A549 (cell line): ENCODE measurements around the gene AJAP1. TPM values are rescaled to one million over a fixed set of nuclear protein-coding genes. Genes with fewer than 3 reads are reported as not detected.

Experiments used
- ATAC-seq, 2 experiments: fragments of 200-7000 bp in 1 of 2; fragments of >200 bp in 1 of 2; cut with Nextera tagmentation in 1 of 2; cut with Tn5 transposase in 1 of 2; 3 replicates each; pipeline versions ENCODE4 v1.8.0 to v1.9.1; 2018 to 2020; ENCODE audit warnings: mild to moderate bottlenecking in 1 of 2, moderate library complexity in 1 of 2
- CTCF ChIA-PET: fragments of 300-600 bp; sonication (Branson Sonifier 250); formaldehyde crosslinking; extraction: SDS; loops from one replicate; lab custom pipeline; 2021; ENCODE audit warnings: antibody characterized with exemption, inconsistent platforms; lab: Yijun Ruan, JAX
- POLR2A ChIA-PET: fragments of 350-600 bp; formaldehyde crosslinking; extraction: SDS; loops from one replicate; lab custom pipeline; 2021; ENCODE audit warnings: antibody characterized with exemption, inconsistent platforms; lab: Yijun Ruan, JAX
- DNase-seq, 2 experiments: peaks; one replicate each; pipeline versions ENCODE4 v3.0.0 to v3.0.0-alpha.2; 2011 to 2016; ENCODE audit warnings: low read depth in 1 of 2, low spot score in 1 of 2
- FAIRE-seq: peaks from 2 replicates; lab custom pipeline; 2011; peaks lifted over from hg19 to GRCh38; lab: Jason Lieb, UNC
- H3K27ac ChIP-seq, 2 experiments: fragments of >200 bp; sonication (Bioruptor Twin); formaldehyde crosslinking; 3 replicates each; pipeline ENCODE4 v1.5.1; 2016 to 2017
- H3K4me1 ChIP-seq: fragments of >200 bp; sonication (Bioruptor Twin); formaldehyde crosslinking; 3 replicates; pipeline ENCODE4 v1.6.1; 2016
- H3K4me2 ChIP-seq: fragments of >200 bp; sonication (Bioruptor Twin); formaldehyde crosslinking; 3 replicates; pipeline ENCODE4 v1.6.1; 2016
- H3K4me3 ChIP-seq: fragments of >200 bp; sonication (Bioruptor Twin); formaldehyde crosslinking; 3 replicates; pipeline ENCODE4 v1.5.1; 2016
- H3K9me3 ChIP-seq: fragments of >200 bp; sonication (Bioruptor Twin); formaldehyde crosslinking; 3 replicates; pipeline ENCODE4 v1.6.1; 2016
- CBX2 ChIP-seq: fragments of 200-600 bp; sonication (generic); IDR thresholded peaks from 2 replicates; pipeline ENCODE4 v1.6.1; 2016; ENCODE audit warnings: low read depth, mild to moderate bottlenecking, borderline replicate concordance
- CHD2 ChIP-seq: fragments of 150-350 bp; IDR thresholded peaks from 2 replicates; pipeline ENCODE4 v1.6.1; 2014; ENCODE audit warnings: low read length; ENCODE audit not compliant: partially characterized antibody
- CHD4 ChIP-seq: fragments of 200-600 bp; sonication (generic); IDR thresholded peaks from 2 replicates; pipeline ENCODE4 v1.6.1; 2016; ENCODE audit warnings: antibody characterized with exemption, mild to moderate bottlenecking, borderline replicate concordance
- E2F6 ChIP-seq: IDR thresholded peaks from 2 replicates; pipeline ENCODE4 v1.6.1; 2012; ENCODE audit warnings: low read depth, borderline replicate concordance
- ELK1 ChIP-seq: fragments of 150-350 bp; IDR thresholded peaks from 2 replicates; pipeline ENCODE4 v1.6.1; 2014; ENCODE audit warnings: low read depth, mild to moderate bottlenecking, low read length
- GATA3 ChIP-seq: IDR thresholded peaks from 2 replicates; pipeline ENCODE4 v1.6.1; 2012; ENCODE audit warnings: borderline replicate concordance
- HDAC2 ChIP-seq: fragments of 200-600 bp; sonication (generic); IDR thresholded peaks from 2 replicates; pipeline ENCODE4 v1.6.1; 2016
- HMGXB4 ChIP-seq: fragments of 250-450 bp; sonication (Bioruptor Pico); IDR thresholded peaks from 2 replicates; pipeline ENCODE4 v1.5.0; 2021; ENCODE audit warnings: mild to moderate bottlenecking, moderate library complexity, borderline replicate concordance
- HOXB5 ChIP-seq: fragments of 250-450 bp; sonication (Bioruptor Pico); IDR thresholded peaks from 2 replicates; pipeline ENCODE4 v1.5.0; 2020; ENCODE audit warnings: mild to moderate bottlenecking, moderate library complexity
- MAFK ChIP-seq: fragments of 450-650 bp; IDR thresholded peaks from 2 replicates; pipeline ENCODE4 v1.6.1; 2014; ENCODE audit not compliant: partially characterized antibody
- MYC ChIP-seq: IDR thresholded peaks from 2 replicates; pipeline ENCODE4 v1.6.1; 2012; ENCODE audit warnings: mild to moderate bottlenecking, inconsistent platforms, low read length, improper control_type of control experiment, borderline replicate concordance
- REST ChIP-seq: fragments of 200-600 bp; sonication (generic); IDR thresholded peaks from 2 replicates; pipeline ENCODE4 v1.6.1; 2016; ENCODE audit warnings: antibody characterized with exemption, mild to moderate bottlenecking, moderate library complexity
- RFX5 ChIP-seq: fragments of 450-650 bp; IDR thresholded peaks from 2 replicates; pipeline ENCODE4 v1.7.1; 2014; ENCODE audit warnings: antibody characterized with exemption, mild to moderate bottlenecking, moderate library complexity
- SREBF2 ChIP-seq: fragments of 450-650 bp; IDR thresholded peaks from 2 replicates; pipeline ENCODE4 v1.6.1; 2014; ENCODE audit warnings: mild to moderate bottlenecking, moderate library complexity
- WGBS: methylation state at CpG from one replicate; pipeline ENCODE4 v1.1.6; 2017; ENCODE audit errors: missing lambda C conversion rate; 5-methylcytosine and 5-hydroxymethylcytosine counted together
- polyA plus RNA-seq, 4 experiments: library from polyadenylated mRNA; depleted of rRNA in 3 of 4; stranded (reverse); fragments of >200 nt; fragmentation: RNase III in 1 of 4; extraction: RNeasy Plus Mini Kit Qiagen cat#74134 plus additional on column Dnase treatment in 1 of 4; gene quantifications; 2 replicates in 3 of 4; 3 replicates in 1 of 4; pipeline ENCODE4 v1.2.3, GENCODE V29; 2011 to 2017

Gene AJAP1
- polyA plus RNA-seq, 2 of the 4 experiments (the other 2 are of a cell fraction) = not detected

GRCh38 chr1:4781646-4782045 is 127.2 kb downstream of the AJAP1 start:
- 14% methylated on average over 2 of the region's 14 CpGs for WGBS

GRCh38 chr1:4784761-4785160 is 130.4 kb downstream of the AJAP1 start:
- no peak for TF ChIP-seq HMGXB4 (CRISPR knock-in tag)
- no peak for TF ChIP-seq CHD4
- no peak for TF ChIP-seq HOXB5
- TF ChIP-seq MYC = no peak
- TF ChIP-seq ELK1 = no peak
- no peak for TF ChIP-seq REST
- no peak for TF ChIP-seq HDAC2
- TF ChIP-seq SREBF2 = no peak
- TF ChIP-seq MAFK = no peak
- ChIA-PET CTCF (no interaction called here), POLR2A (no interaction called here)
- DNase-seq (no peak), ATAC-seq (no peak), FAIRE-seq (no peak)
- 63% methylated on average over 9 of the region's 17 CpGs for WGBS
- Histone ChIP-seq H3K4me1 (no peaks in the 10 kb centered on the region), H3K9me3 (no peaks in the 10 kb centered on the region), H3K4me3 (no peak overlapping the region), H3K4me2 (no peak overlapping the region), H3K27ac (no peak overlapping the region)

More at GRCh38 chr1:4781646-4782045, 127.2 kb downstream of the AJAP1 start:
- FAIRE-seq (no peak), DNase-seq (no peak), ATAC-seq (no peak)
- Histone ChIP-seq H3K4me3 (no peak overlapping the region), H3K27ac (no peak overlapping the region), H3K4me2 (no peak overlapping the region), H3K9me3 (no peaks in the 10 kb centered on the region), H3K4me1 (no peaks in the 10 kb centered on the region)
- ChIA-PET CTCF (no interaction called here), POLR2A (no interaction called here)
- TF ChIP-seq CHD2 (no peak), HOXB5 (no peak), CBX2 (no peak), REST (no peak), RFX5 (no peak), GATA3 (no peak), E2F6 (no peak)
